ENCODE results near the gene DIAPH3. TPM values are rescaled to one million over a fixed set of nuclear protein-coding genes. Genes with fewer than 3 reads are reported as not detected.
"Not testable (repeated sequence)": the region's sequence is repeated elsewhere in the genome, so short reads cannot be mapped to it uniquely, and the experiment has no call there.

DIAPH3 gene
- total RNA-seq, 1 experiment from 2014 or later, result 27.6 TPM

- no peak for TF ChIP-seq ZNF219 (CRISPR knock-in tag; IDR thresholded peaks at IDR 0.05; ENCODE audit: borderline replicate concordance)
- TF ChIP-seq ZNF232 (CRISPR knock-in tag; IDR thresholded peaks at IDR 0.05), result no peak
- TF ChIP-seq FOXJ3 (CRISPR knock-in tag; IDR thresholded peaks at IDR 0.05; ENCODE audit: borderline replicate concordance), result no peak
- no peak for TF ChIP-seq ZNF423 (CRISPR knock-in tag; IDR thresholded peaks at IDR 0.05)
Measured at GRCh38 chr13:60043262-60043661, 120.5 kb downstream of the DIAPH3 start (continued).

DNA sequence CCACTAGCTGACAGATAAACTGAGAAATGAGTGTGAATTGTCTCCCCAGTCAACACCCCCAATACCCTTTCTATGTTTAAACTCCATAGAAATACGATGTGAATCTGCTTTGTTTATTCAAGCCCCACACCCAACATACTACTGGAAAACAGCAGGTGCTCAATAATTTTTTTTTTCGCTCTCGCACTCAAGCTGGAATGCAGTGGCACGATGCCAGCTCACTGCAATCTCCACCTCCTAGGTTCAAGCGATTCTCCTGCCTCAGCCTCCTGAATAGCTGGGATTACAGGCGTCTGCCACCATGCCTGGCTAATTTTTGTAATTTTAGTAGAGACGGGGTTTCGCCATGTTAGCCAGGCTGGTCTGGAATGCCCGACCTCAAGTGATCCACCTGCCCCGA lies 123.1 kb downstream of the DIAPH3 start:
- H3K36me3 Mint-ChIP-seq; CTCF ChIA-PET; H3K27ac Mint-ChIP-seq; H3K4me3 Mint-ChIP-seq; ATAC-seq; H3K9me3 Mint-ChIP-seq; DNase-seq (ENCODE audit: low spot score); H3K27me3 Mint-ChIP-seq (ENCODE audit: low read depth): not testable (repeated sequence)
- H3K4me1 Mint-ChIP-seq, result peaks cover 17% of the 10 kb centered on the region
- POLR2A ChIA-PET, result interaction anchor here (0.6 kb wide), 1 partner anchor 218 kb away, joined by 4 read pairs; no protein-coding TSS in a partner anchor

DNA sequence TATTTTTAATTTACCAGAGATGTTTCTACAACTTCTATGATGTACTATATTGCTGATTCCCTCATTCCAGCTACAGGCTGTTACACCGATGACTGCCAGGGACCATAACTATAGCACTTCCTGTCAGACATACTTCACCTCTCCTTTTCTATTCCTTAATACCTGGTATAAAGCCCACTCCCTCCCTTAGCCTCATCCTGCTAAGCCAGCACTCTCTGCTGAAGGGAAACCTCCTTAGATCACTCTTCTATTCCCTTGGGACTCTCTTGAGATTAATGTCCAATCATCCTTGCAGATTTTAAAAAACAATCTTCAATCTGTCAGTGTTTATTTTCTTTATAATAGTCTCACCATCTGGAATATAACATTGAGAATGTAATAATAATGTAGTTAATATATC lies 127.9 kb downstream of the DIAPH3 start:
- no peak for DNase-seq (ENCODE audit: low spot score)
- Mint-ChIP-seq H3K4me3 (no peak overlapping the region), H3K36me3 (peaks cover 12% of the 10 kb centered on the region), H3K9me3 (peaks cover 12% of the 10 kb centered on the region), H3K27me3 (ENCODE audit: low read depth) (no peaks in the 10 kb centered on the region), H3K27ac (no peak overlapping the region), H3K4me1 (peaks cover 22% of the 10 kb centered on the region)
- ChIA-PET POLR2A (no interaction called here), CTCF (no interaction called here)
- no peak for ATAC-seq
- TF ChIP-seq ZNF281 (CRISPR knock-in tag; IDR thresholded peaks at IDR 0.05) (no peak), NFYB (CRISPR knock-in tag; conservative IDR thresholded peaks at IDR 0.05; ENCODE audit: low read depth) (no peak), ESRRA (CRISPR knock-in tag; IDR thresholded peaks at IDR 0.05; ENCODE audit: borderline replicate concordance) (no peak), GTF2I (CRISPR knock-in tag; conservative IDR thresholded peaks at IDR 0.05) (no peak), TCF7 (CRISPR knock-in tag; IDR thresholded peaks at IDR 0.05; ENCODE audit: low read depth) (no peak), SMAD4 (CRISPR knock-in tag; IDR thresholded peaks at IDR 0.05) (no peak), PRDM15 (CRISPR knock-in tag; IDR thresholded peaks at IDR 0.05) (no peak), EMX1 (CRISPR knock-in tag; IDR thresholded peaks at IDR 0.05) (no peak), NR2C2 (CRISPR knock-in tag; IDR thresholded peaks at IDR 0.05) (no peak), ZNF232 (CRISPR knock-in tag; IDR thresholded peaks at IDR 0.05) (no peak), RORB (CRISPR knock-in tag; IDR thresholded peaks at IDR 0.05) (no peak), NR3C1 (CRISPR knock-in tag; conservative IDR thresholded peaks at IDR 0.05; ENCODE audit: low read depth) (no peak), ZNF532 (CRISPR knock-in tag; IDR thresholded peaks at IDR 0.05; ENCODE audit: borderline replicate concordance) (no peak), CBFB (CRISPR knock-in tag; IDR thresholded peaks at IDR 0.05; ENCODE audit: low read depth) (no peak), E2F4 (CRISPR knock-in tag; IDR thresholded peaks at IDR 0.05; ENCODE audit: borderline replicate concordance, low read depth) (no peak), CREM (CRISPR knock-in tag; IDR thresholded peaks at IDR 0.05) (no peak), FOXP1 (CRISPR knock-in tag; IDR thresholded peaks at IDR 0.05; ENCODE audit: borderline replicate concordance) (no peak)
- TF ChIP-seq, protein P1, sequence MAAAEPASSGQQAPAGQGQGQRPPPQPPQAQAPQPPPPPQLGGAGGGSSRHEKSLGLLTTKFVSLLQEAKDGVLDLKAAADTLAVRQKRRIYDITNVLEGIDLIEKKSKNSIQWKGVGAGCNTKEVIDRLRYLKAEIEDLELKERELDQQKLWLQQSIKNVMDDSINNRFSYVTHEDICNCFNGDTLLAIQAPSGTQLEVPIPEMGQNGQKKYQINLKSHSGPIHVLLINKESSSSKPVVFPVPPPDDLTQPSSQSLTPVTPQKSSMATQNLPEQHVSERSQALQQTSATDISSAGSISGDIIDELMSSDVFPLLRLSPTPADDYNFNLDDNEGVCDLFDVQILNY (CRISPR knock-in tag; IDR thresholded peaks at IDR 0.05), result no peak

Measured in WTC11 (cell line).